Neuronal stem cell (in vitro differentiated cells): ENCODE measurements around the gene TMEM132D.

Source experiments
- DNase-seq: peaks from one replicate; pipeline ENCODE4 v3.0.0-alpha.2; 2013; ENCODE audit warnings: low spot score
- H2AFZ ChIP-seq: one replicate; pipeline ENCODE4 v1.6.1; 2013; ENCODE audit warnings: mild to moderate bottlenecking, low read length, inconsistent platforms
- H2AK5ac ChIP-seq: 2 replicates; pipeline ENCODE4 v1.6.1; 2013; ENCODE audit warnings: low read depth, mild to moderate bottlenecking, inconsistent platforms, low read length, moderate library complexity, mixed read lengths
- H2BK120ac ChIP-seq: 2 replicates; pipeline ENCODE4 v1.6.1; 2013; ENCODE audit warnings: low read depth, mild to moderate bottlenecking, inconsistent platforms, low read length, moderate library complexity, mixed read lengths
- H2BK12ac ChIP-seq: one replicate; pipeline ENCODE4 v1.6.1; 2013; ENCODE audit warnings: low read length, inconsistent platforms
- H2BK15ac ChIP-seq: 2 replicates; pipeline ENCODE4 v1.6.1; 2013; ENCODE audit warnings: mild to moderate bottlenecking, low read length, inconsistent platforms, mixed read lengths
- H2BK5ac ChIP-seq: one replicate; pipeline ENCODE4 v1.6.1; 2013; ENCODE audit warnings: inconsistent platforms, mild to moderate bottlenecking, low read length, moderate library complexity
- H3K14ac ChIP-seq: one replicate; pipeline ENCODE4 v1.6.1; 2013; ENCODE audit warnings: low read length, inconsistent platforms
- H3K18ac ChIP-seq: 2 replicates; pipeline ENCODE4 v1.6.1; 2013; ENCODE audit warnings: low read length, inconsistent platforms
- H3K23ac ChIP-seq: 2 replicates; pipeline ENCODE4 v1.6.1; 2013; ENCODE audit warnings: low read depth, mild to moderate bottlenecking, mixed read lengths, low read length, inconsistent platforms; ENCODE audit not compliant: poor library complexity
- H3K27ac ChIP-seq: replicated peaks from 3 replicates; pipeline ENCODE4 v1.5.1; 2013; ENCODE audit warnings: low read length, inconsistent platforms
- H3K27me3 ChIP-seq, 3 experiments: 2 replicates each; pipeline ENCODE4 v1.6.1; 2013; ENCODE audit warnings: low read length in 3 of 3, mild to moderate bottlenecking in 2 of 3, inconsistent platforms in 1 of 3, low read depth in 1 of 3, mixed read lengths in 1 of 3, moderate library complexity in 1 of 3; ENCODE audit not compliant: control insufficient read depth in 3 of 3, insufficient read depth in 3 of 3
- H3K36me3 ChIP-seq, 2 donors: replicated peaks in 1 of 2; 2 replicates each; pipeline ENCODE4 v1.6.1; 2013; ENCODE audit warnings: low read length in 2 of 2; ENCODE audit not compliant: control insufficient read depth in 2 of 2, insufficient read depth in 2 of 2
- H3K4ac ChIP-seq: 2 replicates; pipeline ENCODE4 v1.6.1; 2013; ENCODE audit warnings: inconsistent platforms, mild to moderate bottlenecking, low read length, moderate library complexity
- H3K4me1 ChIP-seq, 2 donors: 1 replicate in 1 of 2; 2 replicates in 1 of 2; pipeline ENCODE4 v1.6.1; 2013; ENCODE audit warnings: low read length in 2 of 2, low read depth in 1 of 2; ENCODE audit not compliant: control insufficient read depth in 2 of 2, insufficient read depth in 1 of 2
- H3K4me2 ChIP-seq: one replicate; pipeline ENCODE4 v1.6.1; 2013; ENCODE audit warnings: mild to moderate bottlenecking, low read length, inconsistent platforms; ENCODE audit not compliant: insufficient read depth, poor library complexity, severe bottlenecking
- H3K4me3 ChIP-seq, 2 donors: 2 replicates each; pipeline ENCODE4 v1.5.1; 2013; ENCODE audit warnings: low read length in 2 of 2, mild to moderate bottlenecking in 2 of 2, inconsistent platforms in 1 of 2, moderate library complexity in 1 of 2
- H3K79me1 ChIP-seq: one replicate; pipeline ENCODE4 v1.6.1; 2013; ENCODE audit warnings: low read depth, mild to moderate bottlenecking, inconsistent platforms, low read length, moderate library complexity
- H3K9ac ChIP-seq: one replicate; pipeline ENCODE4 v1.6.1; 2013; ENCODE audit warnings: mild to moderate bottlenecking, low read depth, low read length, inconsistent platforms; ENCODE audit not compliant: poor library complexity
- H3K9me3 ChIP-seq, 2 donors: replicated peaks in 1 of 2; 2 replicates each; pipeline versions ENCODE3 to v1.6.1; 2013; ENCODE audit warnings: low read length in 2 of 2, mild to moderate bottlenecking in 2 of 2, inconsistent platforms in 1 of 2, low read depth in 1 of 2, mixed read lengths in 1 of 2, moderate library complexity in 1 of 2; ENCODE audit not compliant: control insufficient read depth in 2 of 2, insufficient read depth in 1 of 2
- H4K8ac ChIP-seq: one replicate; pipeline ENCODE4 v1.6.1; 2013; ENCODE audit warnings: low read depth, mild to moderate bottlenecking, inconsistent platforms, low read length, moderate library complexity
- H4K91ac ChIP-seq: one replicate; pipeline ENCODE4 v1.6.1; 2013; ENCODE audit warnings: low read length, low read depth, mild to moderate bottlenecking, inconsistent platforms; ENCODE audit not compliant: poor library complexity
- WGBS, 2 donors: extraction: QIAGEN DNeasy Blood & Tissue Kit; methylation state at CpG; one replicate each; pipeline ENCODE4 v1.1.7; 2013; ENCODE audit warnings: missing lambda C conversion rate in 2 of 2, mixed read lengths in 1 of 2; ENCODE audit not compliant: insufficient read length in 2 of 2, insufficient replicate concordance in 1 of 2; ENCODE audit errors: extremely low coverage in 2 of 2; 5-methylcytosine and 5-hydroxymethylcytosine counted together

TMEM132D gene

DNA sequence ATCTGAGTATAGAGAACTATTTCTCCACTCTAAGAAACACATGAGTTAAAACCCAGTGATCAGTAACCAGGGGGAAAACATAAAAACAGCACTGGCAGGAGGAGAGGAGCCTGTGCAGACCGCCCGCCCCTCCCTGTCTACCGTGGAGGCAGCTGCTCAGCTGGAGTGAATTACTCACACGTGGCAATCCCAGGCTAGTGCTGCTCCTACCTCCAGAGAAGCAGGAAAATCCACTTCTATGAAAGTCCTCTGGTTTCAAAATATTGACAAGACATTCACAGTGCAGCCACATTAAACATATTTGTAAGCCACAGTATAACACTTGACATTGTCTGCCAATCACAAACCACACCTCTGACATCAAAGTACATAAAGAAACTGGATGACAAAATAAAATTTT, 16.7 kb downstream of the TMEM132D start:
- Histone ChIP-seq H3K4ac (no peak overlapping the region), H3K9me3 (no peaks in the 10 kb centered on the region), H3K14ac (no peak overlapping the region), H3K79me1 (no peaks in the 10 kb centered on the region), H3K9ac (no peak overlapping the region), H2AK5ac (no peak overlapping the region), H4K8ac (no peak overlapping the region), H2BK5ac (no peak overlapping the region), H3K4me3 (no peak overlapping the region), H3K23ac (no peak overlapping the region), H2AFZ (no peak overlapping the region), H3K18ac (no peak overlapping the region), H3K27ac (no peak overlapping the region), H4K91ac (no peak overlapping the region), H2BK15ac (no peak overlapping the region), H3K4me1 (no peaks in the 10 kb centered on the region), H3K36me3 (no peaks in the 10 kb centered on the region), H3K27me3 (no peaks in the 10 kb centered on the region), H2BK12ac (no peak overlapping the region), H3K4me2 (no peak overlapping the region), H2BK120ac (no peak overlapping the region)
- WGBS, 2 donors: no CpG with 5 or more reads among the region's 4 CpGs
- DNase-seq: no peak

- no peak for DNase-seq
- Histone ChIP-seq H4K91ac (no peak overlapping the region), H4K8ac (no peak overlapping the region), H3K9ac (no peak overlapping the region), H3K9me3 (no peaks in the 10 kb centered on the region), H2BK15ac (no peak overlapping the region), H2BK120ac (no peak overlapping the region), H3K79me1 (no peaks in the 10 kb centered on the region), H3K4me1 (no peaks in the 10 kb centered on the region), H2AK5ac (no peak overlapping the region), H3K23ac (no peak overlapping the region), H3K18ac (no peak overlapping the region), H3K4ac (no peak overlapping the region), H2BK12ac (no peak overlapping the region), H2AFZ (no peak overlapping the region), H3K27ac (no peak overlapping the region), H2BK5ac (no peak overlapping the region), H3K36me3 (no peaks in the 10 kb centered on the region), H3K27me3 (no peaks in the 10 kb centered on the region), H3K14ac (no peak overlapping the region), H3K4me3 (no peak overlapping the region), H3K4me2 (no peak overlapping the region)
- WGBS, 2 donors: no CpG with 5 or more reads among the region's 5 CpGs
Measured at GRCh38 chr12:129886541-129886940, 17.3 kb downstream of the TMEM132D start.

DNA sequence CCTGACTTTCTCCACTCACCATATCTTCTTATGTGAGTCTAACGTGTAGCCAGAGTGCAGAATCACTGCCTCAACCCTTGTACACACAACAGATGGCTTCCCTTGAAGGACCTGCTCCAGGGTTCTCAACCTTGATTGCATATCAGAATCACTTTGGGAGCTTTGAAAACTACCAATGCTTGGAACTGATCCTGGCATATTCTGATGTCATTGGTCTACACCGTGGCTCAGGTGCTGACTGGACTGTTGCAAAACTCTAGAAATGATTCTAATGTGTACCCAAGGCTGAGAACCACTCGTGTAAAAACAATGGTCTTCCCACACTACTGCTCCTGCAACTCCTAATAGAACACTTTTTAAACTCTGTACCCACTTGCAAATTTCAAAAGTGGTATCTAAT, 18.5 kb downstream of the TMEM132D start:
- no CpG with 5 or more reads among the region's 3 CpGs for WGBS, 2 donors

GRCh38 chr12:129877411-129877810, 26.4 kb downstream of the TMEM132D start:
- H3K18ac ChIP-seq: no peak overlapping the region
- no peak overlapping the region for H3K14ac ChIP-seq
- DNase-seq: no peak
- no peak overlapping the region for H2BK5ac ChIP-seq
- H3K4me1 ChIP-seq: peaks cover 5 to 8% of the 10 kb centered on the region in 2 donors
- no CpG with 5 or more reads among the region's 11 CpGs for whole genome bisulfite sequencing, 2 donors
- no peak overlapping the region for H3K23ac ChIP-seq
- H3K9ac ChIP-seq: no peak overlapping the region
- no peaks in the 10 kb centered on the region for H3K79me1 ChIP-seq
- H2BK120ac ChIP-seq: no peak overlapping the region
- H2AFZ ChIP-seq: no peak overlapping the region
- no peak overlapping the region for H2BK12ac ChIP-seq
- no peak overlapping the region for H4K8ac ChIP-seq
- H2BK15ac ChIP-seq: no peak overlapping the region
- no peak overlapping the region for H3K4me2 ChIP-seq
- H3K36me3 ChIP-seq: no peaks in the 10 kb centered on the region
- H3K27ac ChIP-seq: no peak overlapping the region
- no peak overlapping the region for H3K4ac ChIP-seq
- H3K9me3 ChIP-seq: no peaks in the 10 kb centered on the region
- no peak overlapping the region for H3K4me3 ChIP-seq
- H3K27me3 ChIP-seq: peaks cover 0 to 7% (median 4%) of the 10 kb centered on the region in 3 experiments
- H4K91ac ChIP-seq: no peak overlapping the region
- H2AK5ac ChIP-seq: no peak overlapping the region

More for the DNA sequence above, 18.5 kb downstream of the TMEM132D start:
- no peak overlapping the region for H2BK15ac ChIP-seq
- no peaks in the 10 kb centered on the region for H3K36me3 ChIP-seq
- H3K9me3 ChIP-seq: no peaks in the 10 kb centered on the region
- no peak overlapping the region for H3K4ac ChIP-seq
- no peak overlapping the region for H3K23ac ChIP-seq
- no peak overlapping the region for H2BK120ac ChIP-seq
- no peak overlapping the region for H3K27ac ChIP-seq
- no peaks in the 10 kb centered on the region for H3K27me3 ChIP-seq
- H3K9ac ChIP-seq: no peak overlapping the region
- no peak overlapping the region for H2BK12ac ChIP-seq
- H3K18ac ChIP-seq: no peak overlapping the region
- no peak overlapping the region for H4K91ac ChIP-seq
- no peak overlapping the region for H2AK5ac ChIP-seq
- no peak for DNase-seq
- H4K8ac ChIP-seq: no peak overlapping the region
- H2BK5ac ChIP-seq: no peak overlapping the region
- no peaks in the 10 kb centered on the region for H3K4me1 ChIP-seq
- no peak overlapping the region for H3K4me3 ChIP-seq
- H3K14ac ChIP-seq: no peak overlapping the region
- no peak overlapping the region for H2AFZ ChIP-seq
- no peak overlapping the region for H3K4me2 ChIP-seq
- no peaks in the 10 kb centered on the region for H3K79me1 ChIP-seq
